Mammary epithelial cell (primary cell): Measurements from ENCODE around the gene OR2W3.

Experiments
- EZH2 ChIP-seq: IDR thresholded peaks from 2 replicates; pipeline ENCODE4 v1.6.1; 2012; ENCODE audit warnings: low read length, inconsistent platforms, borderline replicate concordance
- TF ChIP-seq, protein P1 (sequence below), 2 donors: IDR thresholded peaks in 1 of 2; conservative IDR thresholded peaks in 1 of 2; 2 replicates each; pipeline ENCODE4 v1.5.1; 2011 to 2012; ENCODE audit warnings: inconsistent platforms in 2 of 2, low read length in 2 of 2, mild to moderate bottlenecking in 2 of 2, control low read depth in 1 of 2, low read depth in 1 of 2; ENCODE audit not compliant: insufficient read depth in 1 of 2; ENCODE audit errors: extremely low read depth in 1 of 2

DNA sequence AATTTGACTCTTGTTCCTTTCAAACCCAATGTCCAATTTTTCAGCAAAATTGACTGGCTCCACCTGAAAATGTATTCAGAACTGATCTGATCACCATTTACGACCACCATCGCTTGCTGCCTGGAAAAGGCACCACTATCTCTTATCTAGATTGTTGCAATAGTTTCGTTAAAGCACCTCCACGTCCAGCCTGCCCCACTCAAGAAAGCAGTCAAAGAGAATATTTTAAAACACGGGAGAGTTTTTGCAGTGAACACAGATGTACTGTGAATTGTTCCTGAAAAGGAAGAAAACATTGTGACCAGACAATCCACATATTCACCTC lies 49.7 kb upstream of the OR2W3 start:
- TF ChIP-seq, protein P1, sequence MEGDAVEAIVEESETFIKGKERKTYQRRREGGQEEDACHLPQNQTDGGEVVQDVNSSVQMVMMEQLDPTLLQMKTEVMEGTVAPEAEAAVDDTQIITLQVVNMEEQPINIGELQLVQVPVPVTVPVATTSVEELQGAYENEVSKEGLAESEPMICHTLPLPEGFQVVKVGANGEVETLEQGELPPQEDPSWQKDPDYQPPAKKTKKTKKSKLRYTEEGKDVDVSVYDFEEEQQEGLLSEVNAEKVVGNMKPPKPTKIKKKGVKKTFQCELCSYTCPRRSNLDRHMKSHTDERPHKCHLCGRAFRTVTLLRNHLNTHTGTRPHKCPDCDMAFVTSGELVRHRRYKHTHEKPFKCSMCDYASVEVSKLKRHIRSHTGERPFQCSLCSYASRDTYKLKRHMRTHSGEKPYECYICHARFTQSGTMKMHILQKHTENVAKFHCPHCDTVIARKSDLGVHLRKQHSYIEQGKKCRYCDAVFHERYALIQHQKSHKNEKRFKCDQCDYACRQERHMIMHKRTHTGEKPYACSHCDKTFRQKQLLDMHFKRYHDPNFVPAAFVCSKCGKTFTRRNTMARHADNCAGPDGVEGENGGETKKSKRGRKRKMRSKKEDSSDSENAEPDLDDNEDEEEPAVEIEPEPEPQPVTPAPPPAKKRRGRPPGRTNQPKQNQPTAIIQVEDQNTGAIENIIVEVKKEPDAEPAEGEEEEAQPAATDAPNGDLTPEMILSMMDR (conservative IDR thresholded peaks at IDR 0.05 in 1 of 2, IDR thresholded peaks at IDR 0.05 in 1 of 2; ENCODE audit: extremely low read depth in 1 of 2, insufficient read depth in 1 of 2, low read depth in 1 of 2, low read length in 2 of 2), result no peak
- TF ChIP-seq EZH2, result no peak
